NAMALWA (cell line): ENCODE results near the gene TMOD2.

Experiments used
- DNase-seq: peaks from one replicate; pipeline ENCODE4 v3.0.0-alpha.2; 2015; ENCODE audit warnings: low spot score

TMOD2 gene

DNA sequence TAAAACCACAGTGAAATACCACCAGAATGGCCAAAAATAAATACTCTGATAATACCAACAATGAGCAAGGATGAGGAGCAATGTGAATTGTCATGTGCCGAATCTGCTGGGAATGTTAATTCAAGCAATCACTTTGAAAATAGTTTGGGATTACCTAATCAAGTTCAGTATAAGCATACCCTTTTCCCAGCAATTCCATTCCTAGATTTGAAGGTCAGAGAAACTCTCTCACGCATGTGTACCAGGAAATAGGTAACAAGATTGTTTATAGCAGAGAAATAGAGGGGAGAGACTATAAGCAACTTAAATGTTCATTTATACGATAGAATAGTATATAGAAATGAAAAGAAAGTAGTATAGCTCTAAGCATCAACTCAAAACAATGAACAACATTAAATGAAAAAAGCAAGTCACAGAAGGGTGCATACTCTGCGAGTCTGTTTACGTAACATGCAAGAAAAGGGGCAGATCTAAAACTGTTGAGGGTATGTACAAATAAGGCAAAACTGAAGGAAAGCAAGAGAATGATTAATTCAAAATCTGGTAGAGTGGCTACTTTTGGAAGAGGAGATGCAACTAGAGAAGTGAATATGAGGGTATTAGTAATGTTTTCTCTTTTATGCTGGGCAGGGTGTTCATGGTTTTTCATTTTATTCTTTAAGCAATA lies 105.5 kb downstream of the TMOD2 start:
- DNase-seq: no peak

DNA sequence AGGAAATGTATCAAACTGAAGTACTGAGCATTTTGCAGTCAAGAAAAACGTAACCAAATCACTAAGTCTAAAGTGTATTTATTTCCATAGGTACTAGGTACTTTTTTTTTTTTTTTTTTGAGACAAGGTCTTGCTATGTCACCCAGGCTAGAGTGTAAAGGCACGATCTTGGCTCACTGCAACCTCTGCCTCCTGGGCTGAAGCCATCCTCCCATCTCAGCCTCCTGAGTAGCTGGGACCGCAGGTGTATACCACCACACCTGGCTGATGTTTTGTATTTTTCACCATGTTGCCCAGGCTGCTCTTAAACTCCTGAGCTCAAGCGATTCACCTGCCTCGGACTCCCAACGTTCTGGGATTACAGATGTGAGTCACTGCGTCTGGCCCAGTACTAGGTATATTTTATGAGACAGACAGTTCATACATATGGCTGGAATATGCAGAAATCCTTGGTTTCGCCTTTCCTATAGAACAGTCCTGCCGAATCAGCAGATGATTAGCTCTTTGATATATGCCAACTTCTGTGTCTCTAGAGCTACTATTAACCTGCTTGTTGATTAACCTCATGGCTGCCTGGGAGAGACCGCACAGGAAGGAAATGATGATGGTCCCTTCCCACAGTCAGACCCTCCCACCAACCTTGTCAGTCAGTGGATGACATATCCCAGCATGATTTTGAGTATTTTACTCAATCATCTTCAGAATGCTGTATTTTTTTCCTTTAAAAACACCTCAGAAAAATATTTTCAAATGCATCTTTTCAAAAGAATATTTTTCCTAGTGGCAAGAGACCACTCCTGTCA lies 110.4 kb downstream of the TMOD2 start:
- no peak for DNase-seq

DNA sequence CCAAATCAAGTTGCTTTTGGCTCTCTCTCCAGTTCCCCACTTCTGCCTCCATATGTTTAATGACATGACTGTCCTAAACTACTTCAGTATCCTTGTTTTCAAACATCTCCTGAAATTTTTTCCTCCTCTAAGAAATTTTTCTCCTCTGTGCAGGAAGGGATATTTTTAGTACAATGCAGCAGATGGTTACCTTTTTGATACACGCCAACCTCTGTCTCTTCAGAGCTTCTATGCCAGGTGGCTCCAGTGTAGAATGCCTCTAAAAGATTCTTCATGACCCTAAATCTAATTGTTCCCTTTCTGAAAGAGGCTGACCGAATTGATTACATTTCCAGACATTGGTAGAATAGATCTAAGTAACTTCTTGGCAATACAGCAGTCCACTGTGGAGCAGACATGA lies 111.7 kb downstream of the TMOD2 start:
- no peak for DNase-seq

DNA sequence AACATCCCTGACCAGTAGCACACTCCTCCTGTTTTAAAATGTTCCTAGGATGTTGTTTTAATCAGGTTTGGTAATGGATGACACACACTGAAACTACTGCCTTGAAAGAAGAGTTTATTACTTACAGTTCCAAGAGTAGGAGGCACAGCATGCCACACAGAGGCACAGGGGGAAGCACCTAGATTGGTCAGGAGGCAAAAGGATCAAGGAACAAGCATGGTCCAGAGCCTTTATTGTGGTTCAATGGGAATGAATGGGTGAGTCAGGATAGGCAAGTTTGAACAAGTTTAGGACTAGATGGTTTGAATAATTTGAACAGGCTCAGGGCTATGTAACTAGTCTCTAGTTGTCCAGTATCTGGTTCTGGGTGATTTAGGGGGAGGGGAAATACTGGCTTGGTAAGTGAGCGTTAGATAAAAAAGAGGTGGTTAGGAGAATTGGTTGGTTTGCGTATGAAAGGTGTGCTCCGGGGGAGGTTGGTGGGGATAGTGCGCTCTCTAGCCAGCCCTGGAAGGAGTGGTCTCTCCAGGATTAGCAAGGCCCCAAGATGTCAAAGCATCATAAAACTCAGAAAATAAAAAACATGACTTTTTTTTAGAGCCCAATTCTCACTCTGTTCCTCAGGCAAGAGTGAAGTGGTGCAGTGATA lies 113.1 kb downstream of the TMOD2 start:
- DNase-seq: no peak

DNA sequence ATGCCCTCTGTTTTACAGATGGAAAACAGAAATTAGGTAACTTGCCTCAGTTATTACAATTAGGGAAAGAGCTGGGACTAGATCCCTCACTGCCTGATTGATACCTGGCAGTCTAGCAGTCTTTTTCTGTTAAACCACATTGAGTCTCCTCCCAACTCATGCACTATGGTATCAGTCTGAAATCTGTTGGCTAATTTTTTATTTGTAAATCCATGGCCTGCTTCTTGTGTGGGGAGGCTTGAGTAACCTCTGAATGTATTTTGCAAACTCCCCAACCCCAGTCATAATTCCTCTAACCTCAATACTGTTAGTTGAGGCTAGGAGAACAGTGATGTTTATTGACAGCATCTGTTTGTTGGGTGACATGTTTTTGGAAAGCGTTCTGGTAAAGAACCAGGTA lies 113.9 kb downstream of the TMOD2 start:
- no peak for DNase-seq
